Fibroblast of gingiva (primary cell): ENCODE results near the gene PDK4.

Source experiments
- DNase-seq: peaks from one replicate; pipeline ENCODE4 v3.0.0-alpha.2; 2011; ENCODE audit warnings: low read depth

Gene PDK4

DNA sequence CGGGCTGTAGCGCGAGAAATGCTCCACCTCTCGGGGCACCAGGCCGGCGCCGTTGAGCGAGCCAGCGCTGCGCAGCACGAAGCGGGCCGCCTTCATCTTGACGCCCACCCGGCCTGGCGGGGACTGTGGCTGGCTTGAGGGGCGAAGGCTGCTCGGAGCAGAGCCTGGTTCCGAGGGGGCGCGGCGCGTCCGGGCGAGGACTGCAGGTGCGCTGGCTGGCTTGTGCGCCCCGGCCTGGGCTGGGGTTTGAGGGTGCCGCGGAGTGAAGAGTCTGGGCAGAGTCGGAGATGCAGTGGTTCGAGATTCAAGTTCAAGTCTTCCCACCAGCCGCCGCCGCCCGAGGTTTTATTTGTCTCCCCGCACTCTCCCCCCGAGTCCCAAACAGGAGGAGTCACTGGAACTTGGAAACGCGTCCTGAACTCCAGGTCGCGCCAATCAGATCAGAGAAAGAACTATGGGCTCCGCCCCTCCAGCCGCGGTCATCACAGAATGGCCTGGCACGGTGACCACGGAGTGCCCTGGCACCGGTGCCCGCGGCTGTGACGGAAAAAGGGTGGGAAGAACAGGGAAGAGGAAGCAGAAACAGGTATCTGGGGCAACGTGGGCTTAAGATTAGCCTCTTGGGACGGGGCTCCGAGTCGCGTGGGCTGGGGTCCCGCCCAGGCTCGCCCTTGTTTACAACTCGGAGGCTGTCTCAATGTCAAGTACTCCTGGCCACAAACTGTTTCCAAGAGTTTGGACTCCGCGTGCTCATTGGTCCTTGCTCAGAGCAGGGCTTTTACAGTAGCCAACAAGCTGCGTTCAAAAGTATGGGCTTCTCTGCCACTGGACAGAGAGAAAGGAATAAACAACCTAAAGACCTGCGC lies at the start of gene PDK4:
PDK4 (minus strand) TSS at position 319 of the 866 bp plus-strand sequence; CDS start at position 96, 223 bp downstream.
- peak; percentile 80 for DNase-seq

DNA sequence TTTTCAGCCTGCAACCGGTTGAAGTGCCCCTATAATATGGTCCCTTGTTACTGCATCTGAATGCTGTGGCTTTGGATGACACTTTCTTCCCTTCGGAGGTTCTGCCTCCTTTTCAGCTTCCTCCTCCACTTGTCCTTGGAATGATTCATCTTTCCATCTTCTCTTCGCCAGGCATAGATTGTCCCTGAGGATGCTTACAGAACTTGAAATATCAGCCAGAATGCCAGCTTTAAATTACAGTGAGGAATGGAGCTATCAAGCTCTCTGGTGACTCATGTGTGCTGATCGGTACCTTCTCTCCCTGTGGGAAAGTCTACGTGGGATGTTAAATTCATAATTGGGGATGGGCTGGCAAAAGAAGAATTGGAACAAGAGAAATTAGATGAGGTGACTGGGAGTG lies 45.9 kb upstream of the PDK4 start:
- no peak for DNase-seq

DNA sequence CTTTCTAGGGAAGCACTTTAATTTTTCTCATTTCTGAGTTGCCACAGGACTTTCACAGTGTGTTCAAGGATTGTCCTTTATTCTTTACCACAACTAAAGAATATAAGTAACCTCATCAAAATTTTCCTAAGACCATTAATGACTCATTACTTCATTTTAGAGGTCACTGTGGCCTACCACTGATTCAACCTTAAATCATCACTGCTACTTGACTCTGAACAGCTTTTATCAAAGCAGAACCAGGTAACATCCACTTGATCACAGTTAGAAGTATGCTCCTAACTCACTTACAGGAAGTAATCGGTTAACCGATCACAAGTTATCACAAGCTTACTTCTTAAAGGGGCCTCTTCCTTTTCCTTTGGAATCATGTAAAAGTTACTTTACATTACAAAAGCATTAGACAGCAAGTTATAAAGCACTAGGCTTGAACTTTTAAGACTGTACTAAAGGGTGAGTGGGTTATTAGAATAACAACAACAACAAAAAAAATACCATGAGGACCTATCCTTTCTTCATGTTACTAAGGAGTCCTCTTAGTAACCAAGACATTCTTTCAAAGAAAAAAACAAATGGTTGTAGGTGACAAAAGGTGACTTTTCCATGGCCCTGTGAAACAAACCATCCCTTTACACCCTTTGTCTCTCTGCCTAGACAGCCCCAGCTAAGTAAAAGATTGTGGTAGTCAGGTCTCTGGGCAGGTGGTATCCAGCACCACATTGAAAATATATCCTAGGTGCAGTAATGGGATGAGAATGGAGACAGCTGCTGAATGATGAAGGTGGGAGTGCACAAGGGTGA lies 40.0 kb upstream of the PDK4 start:
- DNase-seq, result no peak

- peak; percentile 94 for DNase-seq
These were observed 36.3 kb upstream of the PDK4 start for GRCh38 chr7:95632609-95633008.

DNA sequence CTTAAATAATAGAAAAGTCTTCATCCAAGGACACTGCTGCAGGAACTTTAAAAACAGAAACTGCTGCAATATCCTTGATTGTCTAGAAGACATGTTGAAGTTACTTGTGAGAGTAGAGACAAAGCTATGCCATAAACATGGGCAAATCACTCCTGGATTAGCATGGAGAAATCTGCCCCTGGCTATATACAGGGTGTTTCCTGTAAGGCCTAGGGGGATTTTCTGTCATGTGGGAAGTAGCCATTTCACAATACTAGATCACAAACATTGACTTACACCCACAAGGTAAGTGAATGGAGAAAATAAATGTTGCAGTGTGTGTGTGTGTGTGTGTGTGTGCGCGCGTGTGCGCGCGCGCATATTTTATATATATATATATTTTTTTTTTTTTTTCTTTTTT lies 35.2 kb upstream of the PDK4 start:
- DNase-seq, result no peak

DNA sequence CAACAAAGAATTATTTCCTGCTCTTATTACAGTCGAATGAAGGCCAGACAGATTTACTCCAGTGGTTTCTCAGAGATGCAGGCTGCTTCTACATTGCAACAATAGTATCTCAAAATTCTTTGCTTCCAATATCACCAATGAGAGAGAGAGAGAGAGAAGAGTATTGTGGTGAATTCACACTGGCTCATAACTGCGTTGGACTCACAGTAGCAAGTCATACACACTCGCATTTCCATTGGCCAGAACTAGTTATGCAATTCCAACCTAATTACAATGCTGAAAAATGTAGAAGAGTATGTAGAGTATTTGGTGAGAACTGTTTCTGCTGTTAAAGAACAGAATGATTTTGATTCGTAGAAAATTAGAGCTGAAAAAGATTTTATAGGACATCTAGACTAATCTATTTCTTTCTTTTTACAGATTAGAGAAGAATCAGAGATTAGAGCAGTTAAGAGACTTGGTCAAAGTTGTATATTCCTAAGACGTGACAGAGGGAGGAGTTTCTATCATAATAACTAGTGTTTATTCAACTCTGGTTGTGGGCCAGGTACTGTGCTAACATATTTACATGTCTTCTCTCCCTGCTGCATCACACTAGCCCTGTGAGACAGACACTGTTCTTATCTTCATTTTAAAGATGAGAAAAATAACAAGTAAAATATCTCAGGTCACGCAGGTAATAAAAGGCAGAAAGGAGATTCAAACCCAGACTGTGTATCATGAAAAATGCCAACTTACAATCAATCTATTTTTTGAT lies 34.6 kb upstream of the PDK4 start:
- peak; percentile 39 for DNase-seq

GRCh38 chr7:95628831-95629439 lies 32.6 kb upstream of the PDK4 start:
- peak; percentile 91 for DNase-seq

- no peak for DNase-seq
These were observed 27.5 kb upstream of the PDK4 start for GRCh38 chr7:95623788-95624187.

GRCh38 chr7:95622859-95623258 lies 26.5 kb upstream of the PDK4 start:
- DNase-seq, result no peak

DNA sequence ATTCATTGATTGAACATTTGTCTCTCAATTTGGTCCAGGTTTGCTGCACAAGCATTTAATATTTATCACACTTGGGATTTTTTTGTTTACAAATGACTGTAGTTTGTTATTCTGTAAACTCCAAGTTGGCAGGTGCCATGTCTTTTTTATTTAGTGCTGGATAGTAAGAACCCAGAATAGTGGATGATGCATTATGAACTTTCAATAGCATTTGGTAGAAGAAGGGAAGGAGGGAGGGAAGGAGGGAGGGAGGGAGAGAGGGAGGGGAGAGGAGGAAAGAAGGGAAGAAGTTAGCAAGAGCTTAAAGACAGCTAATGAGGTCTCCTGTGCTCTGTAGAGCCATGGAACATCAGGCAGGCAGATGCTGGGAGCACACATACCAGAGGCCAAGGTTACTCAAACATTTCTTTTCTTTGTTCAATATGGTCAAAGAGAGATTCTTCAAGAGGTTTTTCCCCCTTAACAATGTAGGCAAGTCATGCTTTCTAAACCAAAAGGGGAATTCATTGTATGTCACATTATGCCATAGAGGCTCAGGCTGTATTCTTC lies 25.8 kb upstream of the PDK4 start:
- DNase-seq, result no peak

GRCh38 chr7:95621404-95621803 lies 25.1 kb upstream of the PDK4 start:
- no peak for DNase-seq

DNA sequence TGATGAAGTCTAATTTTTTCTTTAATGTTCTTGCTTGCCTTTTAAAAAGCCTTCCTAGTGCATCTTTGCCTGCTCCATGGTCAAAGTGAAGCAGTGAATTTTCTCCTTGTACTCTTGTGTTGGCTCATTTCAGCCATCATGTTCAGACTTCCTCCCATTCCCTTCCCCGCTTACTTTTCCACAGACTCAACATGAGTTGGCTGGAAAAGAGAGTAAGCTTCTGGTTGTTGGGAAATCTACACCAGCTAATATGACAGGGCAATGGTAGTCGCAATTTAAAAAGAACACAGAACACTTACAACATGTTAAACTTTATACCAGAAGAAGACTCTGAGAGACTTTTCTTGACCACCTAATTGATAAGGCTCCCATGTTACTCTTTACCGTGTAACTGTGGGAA lies 24.3 kb upstream of the PDK4 start:
- no peak for DNase-seq

- no peak for DNase-seq
These were observed 23.6 kb upstream of the PDK4 start for GRCh38 chr7:95619921-95620320.

DNA sequence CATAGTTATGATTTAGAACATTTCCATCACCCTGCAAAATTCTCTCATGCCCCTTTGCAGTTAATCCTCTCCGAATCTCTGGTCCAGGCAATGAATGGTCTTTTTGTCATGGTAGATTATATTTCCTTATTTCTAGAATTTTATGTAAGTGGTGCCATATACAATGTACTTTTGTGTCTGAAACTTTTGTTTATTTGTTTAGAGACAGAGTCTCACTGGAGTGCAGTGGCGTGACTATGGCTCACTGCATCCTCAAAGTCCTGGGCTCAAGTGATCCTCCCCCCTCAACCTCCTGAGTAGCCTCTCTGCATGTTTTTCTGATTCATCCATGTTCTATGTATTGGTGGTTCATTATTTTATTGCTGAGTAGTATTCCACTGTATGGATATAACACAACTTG lies 23.2 kb upstream of the PDK4 start:
- no peak for DNase-seq

DNA sequence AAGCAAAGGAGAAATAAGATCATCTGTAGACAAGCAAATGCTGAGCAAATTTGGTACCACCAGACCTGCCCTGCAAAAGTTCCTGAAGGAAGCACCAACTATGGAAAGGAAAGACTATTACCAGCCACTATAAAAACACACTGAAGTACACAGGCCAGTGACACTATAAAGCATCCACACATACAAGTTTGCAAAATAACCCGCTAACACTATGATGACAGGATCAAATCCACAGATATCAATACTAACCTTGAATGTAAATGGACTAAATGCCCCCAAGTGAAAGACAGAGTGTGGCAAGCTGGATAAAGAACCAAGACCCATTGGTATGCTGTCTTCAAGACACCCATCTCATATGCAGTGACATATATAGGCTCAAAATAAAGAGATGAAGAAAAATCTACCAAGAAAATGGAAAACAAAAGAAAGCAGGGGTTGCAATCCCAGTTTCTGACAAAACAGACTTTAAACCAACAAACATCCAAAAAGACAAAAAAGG lies 18.2 kb upstream of the PDK4 start:
- no peak for DNase-seq

GRCh38 chr7:95611224-95611623 lies 14.9 kb upstream of the PDK4 start:
- DNase-seq, result no peak

DNA sequence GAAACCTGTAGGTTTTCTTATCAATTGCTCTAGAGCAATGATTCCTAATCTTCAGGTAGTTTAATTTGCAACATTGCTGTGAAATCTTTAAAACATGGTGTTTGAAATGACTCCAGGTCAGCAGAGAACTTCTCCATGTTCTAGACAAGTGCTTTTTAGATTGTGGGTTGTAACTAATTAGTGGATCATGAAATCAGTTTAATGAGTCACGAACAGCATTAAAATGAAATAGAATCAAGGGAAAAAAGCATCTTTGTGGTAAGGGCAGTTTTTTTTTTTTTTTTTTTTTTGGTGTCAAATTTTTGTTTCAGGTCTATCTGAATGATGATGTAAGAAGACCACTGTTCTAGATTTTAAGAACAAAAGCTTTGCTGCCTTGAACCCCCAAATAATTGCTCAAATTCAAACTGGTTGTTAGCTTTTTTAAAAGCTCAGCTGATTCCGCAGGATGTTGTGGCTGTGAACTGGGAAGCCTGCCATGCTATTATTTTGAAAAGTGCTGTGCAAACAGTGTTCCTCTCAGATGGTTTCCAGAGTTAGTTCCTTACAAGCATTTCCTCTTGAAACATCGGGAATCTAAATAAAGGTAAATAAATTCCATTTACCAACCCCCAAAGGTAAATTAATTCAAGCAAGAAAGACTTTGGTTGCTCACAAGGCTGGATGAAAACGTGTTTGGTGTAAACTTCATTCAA lies 13.1 kb upstream of the PDK4 start:
- peak; percentile 62 for DNase-seq

- peak; percentile 99 for DNase-seq
These were observed 12.2 kb upstream of the PDK4 start for GRCh38 chr7:95608359-95609173.

GRCh38 chr7:95607561-95607960 lies 11.2 kb upstream of the PDK4 start:
- peak; percentile 35 for DNase-seq

GRCh38 chr7:95605275-95605674 lies 9.0 kb upstream of the PDK4 start:
- DNase-seq, result no peak
